ENCODE data around the gene HOXB3.
A peak's percentile ranks its signal among the peaks of the same experiment; 100 is the strongest.

Gene HOXB3

DNA sequence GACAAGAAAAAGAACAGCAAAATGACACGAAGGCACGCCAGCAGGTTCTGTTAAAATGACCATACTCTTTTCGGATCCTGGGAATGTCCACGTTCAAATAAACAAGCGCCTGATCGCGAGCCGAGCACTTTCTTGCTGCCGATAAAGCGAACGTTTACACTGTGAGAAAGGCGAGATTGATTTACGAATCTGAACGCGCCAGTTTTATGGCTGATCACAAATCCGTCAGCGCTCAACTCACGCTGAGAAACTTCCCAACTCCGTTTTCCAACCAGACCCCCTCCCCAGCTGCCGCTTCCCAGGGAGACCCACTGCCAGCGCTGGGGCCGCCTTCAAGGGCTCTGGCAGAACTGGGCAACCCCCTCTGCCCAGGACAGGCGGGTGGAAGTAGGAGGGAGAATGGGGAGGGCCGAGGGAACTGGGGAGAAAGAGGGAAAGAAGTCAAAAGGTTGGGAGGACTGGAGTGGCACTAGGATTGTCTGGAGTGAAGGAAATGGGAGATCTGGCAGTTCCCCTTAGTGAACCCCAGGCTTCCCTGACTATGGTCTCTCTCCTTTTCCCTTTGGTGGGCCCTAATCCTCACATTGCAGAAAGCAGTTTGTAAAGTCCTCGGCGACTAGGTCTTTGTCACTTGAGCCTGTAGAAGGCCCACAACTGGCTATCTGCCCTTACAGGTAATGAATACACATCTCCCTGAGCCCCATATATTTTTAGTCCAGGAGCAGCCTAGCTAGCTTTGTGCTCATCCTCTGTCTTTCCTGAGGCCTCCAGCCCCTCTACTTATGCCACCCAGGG is 18.8 kb downstream of the HOXB3 start:
- Histone ChIP-seq H3K4me3 (ENCODE audit: low read depth, low read length) (no peak overlapping the region), H3K27ac (ENCODE audit: extremely low read depth, low read depth, low read length) (peak overlapping the region; percentile 93), H3K9me3 (ENCODE audit: control insufficient read depth, insufficient read depth, low read depth, low read length) (no peaks in the 10 kb centered on the region), H3K36me3 (ENCODE audit: control insufficient read depth in 2 of 2, insufficient read depth in 1 of 2, low read length in 2 of 2) (peaks cover 8 to 45% of the 10 kb centered on the region in 2 experiments), H3K4me1 (ENCODE audit: control insufficient read depth, insufficient read depth, low read length) (peaks cover 100% of the 10 kb centered on the region)
- ChIA-PET POLR2A (interaction anchor here (1.0 kb wide), 1 partner anchor 91 kb away, joined by 3 read pairs; no protein-coding TSS in a partner anchor), CTCF (interaction anchor here (0.5 kb wide), 1 partner anchor 83 kb away, joined by 7 read pairs; no protein-coding TSS in a partner anchor)
- TF ChIP-seq MEIS1 (CRISPR knock-in tag; IDR thresholded peaks at IDR 0.05; ENCODE audit: borderline replicate concordance), result no peak
- peak; percentile 94 for TF ChIP-seq HIC1 (tag by site-specific recombination; IDR thresholded peaks at IDR 0.05)
- peak; percentile 13 for TF ChIP-seq ZNF146 (tag by site-specific recombination; IDR thresholded peaks at IDR 0.05)
- TF ChIP-seq, protein P1, sequence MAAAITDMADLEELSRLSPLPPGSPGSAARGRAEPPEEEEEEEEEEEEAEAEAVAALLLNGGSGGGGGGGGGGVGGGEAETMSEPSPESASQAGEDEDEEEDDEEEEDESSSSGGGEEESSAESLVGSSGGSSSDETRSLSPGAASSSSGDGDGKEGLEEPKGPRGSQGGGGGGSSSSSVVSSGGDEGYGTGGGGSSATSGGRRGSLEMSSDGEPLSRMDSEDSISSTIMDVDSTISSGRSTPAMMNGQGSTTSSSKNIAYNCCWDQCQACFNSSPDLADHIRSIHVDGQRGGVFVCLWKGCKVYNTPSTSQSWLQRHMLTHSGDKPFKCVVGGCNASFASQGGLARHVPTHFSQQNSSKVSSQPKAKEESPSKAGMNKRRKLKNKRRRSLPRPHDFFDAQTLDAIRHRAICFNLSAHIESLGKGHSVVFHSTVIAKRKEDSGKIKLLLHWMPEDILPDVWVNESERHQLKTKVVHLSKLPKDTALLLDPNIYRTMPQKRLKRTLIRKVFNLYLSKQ (tag by site-specific recombination; IDR thresholded peaks at IDR 0.05; ENCODE audit: borderline replicate concordance), result no peak
- TF ChIP-seq, protein P2, sequence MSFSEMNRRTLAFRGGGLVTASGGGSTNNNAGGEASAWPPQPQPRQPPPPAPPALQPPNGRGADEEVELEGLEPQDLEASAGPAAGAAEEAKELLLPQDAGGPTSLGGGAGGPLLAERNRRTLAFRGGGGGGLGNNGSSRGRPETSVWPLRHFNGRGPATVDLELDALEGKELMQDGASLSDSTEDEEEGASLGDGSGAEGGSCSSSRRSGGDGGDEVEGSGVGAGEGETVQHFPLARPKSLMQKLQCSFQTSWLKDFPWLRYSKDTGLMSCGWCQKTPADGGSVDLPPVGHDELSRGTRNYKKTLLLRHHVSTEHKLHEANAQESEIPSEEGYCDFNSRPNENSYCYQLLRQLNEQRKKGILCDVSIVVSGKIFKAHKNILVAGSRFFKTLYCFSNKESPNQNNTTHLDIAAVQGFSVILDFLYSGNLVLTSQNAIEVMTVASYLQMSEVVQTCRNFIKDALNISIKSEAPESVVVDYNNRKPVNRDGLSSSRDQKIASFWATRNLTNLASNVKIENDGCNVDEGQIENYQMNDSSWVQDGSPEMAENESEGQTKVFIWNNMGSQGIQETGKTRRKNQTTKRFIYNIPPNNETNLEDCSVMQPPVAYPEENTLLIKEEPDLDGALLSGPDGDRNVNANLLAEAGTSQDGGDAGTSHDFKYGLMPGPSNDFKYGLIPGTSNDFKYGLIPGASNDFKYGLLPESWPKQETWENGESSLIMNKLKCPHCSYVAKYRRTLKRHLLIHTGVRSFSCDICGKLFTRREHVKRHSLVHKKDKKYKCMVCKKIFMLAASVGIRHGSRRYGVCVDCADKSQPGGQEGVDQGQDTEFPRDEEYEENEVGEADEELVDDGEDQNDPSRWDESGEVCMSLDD (tag by site-specific recombination; IDR thresholded peaks at IDR 0.05), result no peak
- TF ChIP-seq ZNF202 (tag by site-specific recombination; IDR thresholded peaks at IDR 0.05; ENCODE audit: borderline replicate concordance), result no peak
- TF ChIP-seq BCL6B (tag by site-specific recombination; IDR thresholded peaks at IDR 0.05), result no peak
- TF ChIP-seq, protein P3, sequence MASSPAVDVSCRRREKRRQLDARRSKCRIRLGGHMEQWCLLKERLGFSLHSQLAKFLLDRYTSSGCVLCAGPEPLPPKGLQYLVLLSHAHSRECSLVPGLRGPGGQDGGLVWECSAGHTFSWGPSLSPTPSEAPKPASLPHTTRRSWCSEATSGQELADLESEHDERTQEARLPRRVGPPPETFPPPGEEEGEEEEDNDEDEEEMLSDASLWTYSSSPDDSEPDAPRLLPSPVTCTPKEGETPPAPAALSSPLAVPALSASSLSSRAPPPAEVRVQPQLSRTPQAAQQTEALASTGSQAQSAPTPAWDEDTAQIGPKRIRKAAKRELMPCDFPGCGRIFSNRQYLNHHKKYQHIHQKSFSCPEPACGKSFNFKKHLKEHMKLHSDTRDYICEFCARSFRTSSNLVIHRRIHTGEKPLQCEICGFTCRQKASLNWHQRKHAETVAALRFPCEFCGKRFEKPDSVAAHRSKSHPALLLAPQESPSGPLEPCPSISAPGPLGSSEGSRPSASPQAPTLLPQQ (tag by site-specific recombination; IDR thresholded peaks at IDR 0.05), result no peak
- no peak for TF ChIP-seq ZNF473 (tag by site-specific recombination; IDR thresholded peaks at IDR 0.05)
- TF ChIP-seq ZNF837 (tag by site-specific recombination; IDR thresholded peaks at IDR 0.05), result no peak
- TF ChIP-seq INSM2 (tag by site-specific recombination; IDR thresholded peaks at IDR 0.05), result peak; percentile 76
- TF ChIP-seq, protein P4, sequence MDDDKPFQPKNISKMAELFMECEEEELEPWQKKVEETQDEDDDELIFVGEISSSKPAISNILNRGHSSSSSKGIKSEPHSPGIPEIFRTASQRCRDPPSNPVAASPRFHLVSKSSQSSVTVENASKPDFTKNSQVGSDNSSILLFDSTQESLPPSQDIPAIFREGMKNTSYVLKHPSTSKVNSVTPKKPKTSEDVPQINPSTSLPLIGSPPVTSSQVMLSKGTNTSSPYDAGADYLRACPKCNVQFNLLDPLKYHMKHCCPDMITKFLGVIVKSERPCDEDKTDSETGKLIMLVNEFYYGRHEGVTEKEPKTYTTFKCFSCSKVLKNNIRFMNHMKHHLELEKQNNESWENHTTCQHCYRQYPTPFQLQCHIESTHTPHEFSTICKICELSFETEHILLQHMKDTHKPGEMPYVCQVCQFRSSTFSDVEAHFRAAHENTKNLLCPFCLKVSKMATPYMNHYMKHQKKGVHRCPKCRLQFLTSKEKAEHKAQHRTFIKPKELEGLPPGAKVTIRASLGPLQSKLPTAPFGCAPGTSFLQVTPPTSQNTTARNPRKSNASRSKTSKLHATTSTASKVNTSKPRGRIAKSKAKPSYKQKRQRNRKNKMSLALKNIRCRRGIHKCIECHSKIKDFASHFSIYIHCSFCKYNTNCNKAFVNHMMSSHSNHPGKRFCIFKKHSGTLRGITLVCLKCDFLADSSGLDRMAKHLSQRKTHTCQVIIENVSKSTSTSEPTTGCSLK (tag by site-specific recombination; IDR thresholded peaks at IDR 0.05), result no peak
- TF ChIP-seq ZNF148 (tag by site-specific recombination; IDR thresholded peaks at IDR 0.05; ENCODE audit: borderline replicate concordance), result no peak
- no peak for TF ChIP-seq ZNF830 (tag by site-specific recombination; IDR thresholded peaks at IDR 0.05; ENCODE audit: low read depth)
- no peak for TF ChIP-seq ZFP41 (tag by site-specific recombination; IDR thresholded peaks at IDR 0.05; ENCODE audit: borderline replicate concordance)
- TF ChIP-seq TCF7L2 (IDR thresholded peaks at IDR 0.05; ENCODE audit: borderline replicate concordance, low read depth, low read length), result peak; percentile 83; the same call in 1 of the 2 replicates
- peak; percentile 34; the same call in 1 of the 2 replicates for TF ChIP-seq ZNF121 (tag by site-specific recombination; IDR thresholded peaks at IDR 0.05)
- TF ChIP-seq ZNF37A (tag by site-specific recombination; IDR thresholded peaks at IDR 0.05), result no peak
- TF ChIP-seq ZNF335 (tag by site-specific recombination; conservative IDR thresholded peaks at IDR 0.05), result peak; percentile 43; the same call in 1 of the 2 replicates

Measured in HEK293 (cell line).